ENCODE measurements around the gene ENDOV.
A peak's percentile ranks its signal among the peaks of the same experiment; 100 is the strongest.

ENDOV gene

GRCh38 chr17:80458016-80458415, 43.0 kb downstream of the ENDOV start:
- no peak overlapping the region for H3K27ac ChIP-seq
- no peak overlapping the region for H3K4me3 ChIP-seq

GRCh38 chr17:80459234-80459633, 44.3 kb downstream of the ENDOV start:
- Histone ChIP-seq H3K27ac (no peak overlapping the region), H3K4me3 (no peak overlapping the region)

- H3K4me3 ChIP-seq, result no peak overlapping the region
- no peak overlapping the region for H3K27ac ChIP-seq
Observed at GRCh38 chr17:80460429-80460834, 45.5 kb downstream of the ENDOV start.

GRCh38 chr17:80461528-80462160, 46.7 kb downstream of the ENDOV start:
- H3K4me3 ChIP-seq, result no peak overlapping the region
- H3K27ac ChIP-seq, result no peak overlapping the region

GRCh38 chr17:80463784-80464400, 48.9 kb downstream of the ENDOV start:
- H3K4me3 ChIP-seq, result no peak overlapping the region

GRCh38 chr17:80464486-80464885, 49.5 kb downstream of the ENDOV start:
- Histone ChIP-seq H3K27ac (no peak overlapping the region), H3K4me3 (no peak overlapping the region)

More at GRCh38 chr17:80463784-80464400, 48.9 kb downstream of the ENDOV start:
- H3K27ac ChIP-seq, result no peak overlapping the region

GRCh38 chr17:80465327-80465974, 50.5 kb downstream of the ENDOV start:
- Histone ChIP-seq H3K27ac (no peak overlapping the region), H3K4me3 (no peak overlapping the region)

GRCh38 chr17:80466188-80466705, 51.3 kb downstream of the ENDOV start:
- no peak overlapping the region for H3K27ac ChIP-seq
- H3K4me3 ChIP-seq, result no peak overlapping the region

GRCh38 chr17:80468242-80468641, 53.3 kb downstream of the ENDOV start:
- Histone ChIP-seq H3K27ac (no peak overlapping the region), H3K4me3 (no peak overlapping the region)

- H3K27ac ChIP-seq, result no peak overlapping the region
- no peak overlapping the region for H3K4me3 ChIP-seq
Observed at GRCh38 chr17:80468781-80469493, 54.0 kb downstream of the ENDOV start.

- H3K27ac ChIP-seq, result no peak overlapping the region
Observed at GRCh38 chr17:80469667-80470066, 54.7 kb downstream of the ENDOV start.

GRCh38 chr17:80470603-80471002, 55.6 kb downstream of the ENDOV start:
- H3K4me3 ChIP-seq, result no peak overlapping the region
- no peak overlapping the region for H3K27ac ChIP-seq

More at GRCh38 chr17:80469667-80470066, 54.7 kb downstream of the ENDOV start:
- H3K4me3 ChIP-seq, result no peak overlapping the region

GRCh38 chr17:80471922-80472321, 57.0 kb downstream of the ENDOV start:
- H3K4me3 ChIP-seq, result no peak overlapping the region
- H3K27ac ChIP-seq, result no peak overlapping the region

- Histone ChIP-seq H3K27ac (no peak overlapping the region), H3K4me3 (no peak overlapping the region)
Observed at GRCh38 chr17:80472996-80473395, 58.0 kb downstream of the ENDOV start.

GRCh38 chr17:80473701-80474100, 58.7 kb downstream of the ENDOV start:
- Histone ChIP-seq H3K27ac (no peak overlapping the region), H3K4me3 (no peak overlapping the region)

GRCh38 chr17:80474231-80474960, 59.4 kb downstream of the ENDOV start:
- Histone ChIP-seq H3K4me3 (no peak overlapping the region), H3K27ac (no peak overlapping the region)

GRCh38 chr17:80474961-80475909, 60.3 kb downstream of the ENDOV start:
- Histone ChIP-seq H3K4me3 (peak overlapping the region in 2 of 7 experiments; percentile 20 to 24), H3K27ac (no peak overlapping the region)
